CD4-positive, alpha-beta memory T cell (primary cell): ENCODE results near the gene KRT38. TPM values are rescaled to one million over a fixed set of nuclear protein-coding genes. Genes with fewer than 3 reads are reported as not detected.

Experiments
- CTCF ChIA-PET: fragments of 350-600 bp; sonication (Branson Sonifier 250); formaldehyde crosslinking; loops from one replicate; lab custom pipeline; 2021; ENCODE audit warnings: inconsistent platforms; ENCODE audit not compliant: partially characterized antibody; lab: Charles Lee
- POLR2A ChIA-PET: fragments of 350-600 bp; sonication (Branson Sonifier 250); formaldehyde crosslinking; loops from one replicate; lab custom pipeline; 2021; ENCODE audit not compliant: partially characterized antibody; lab: Charles Lee
- DNase-seq, 5 donors: peaks; one replicate each; pipeline versions ENCODE4 v3.0.0 to v3.0.0-alpha.2; 2020 to 2022; ENCODE audit warnings: mixed read lengths in 1 of 5
- H3K27ac ChIP-seq: one replicate; pipeline ENCODE4 v1.7.0; 2013; ENCODE audit warnings: low read depth, low read length
- H3K27me3 ChIP-seq: 2 replicates; pipeline ENCODE4 v1.7.0; 2013; ENCODE audit warnings: mild to moderate bottlenecking, low read length, moderate library complexity; ENCODE audit not compliant: insufficient read depth
- H3K36me3 ChIP-seq: 2 replicates; pipeline ENCODE4 v1.7.0; 2013; ENCODE audit warnings: mild to moderate bottlenecking, low read length, moderate library complexity; ENCODE audit not compliant: insufficient read depth
- H3K4me1 ChIP-seq: 2 replicates; pipeline ENCODE4 v1.7.0; 2013; ENCODE audit warnings: mild to moderate bottlenecking, low read length, moderate library complexity; ENCODE audit not compliant: insufficient read depth
- H3K4me3 ChIP-seq, 2 donors: one replicate each; pipeline ENCODE4 v1.7.0; 2013; ENCODE audit warnings: low read length in 2 of 2, mild to moderate bottlenecking in 1 of 2
- H3K9me3 ChIP-seq, 2 donors: one replicate each; pipeline ENCODE4 v1.7.0; 2013; ENCODE audit warnings: low read length in 2 of 2, control low read depth in 1 of 2; ENCODE audit not compliant: control insufficient read depth in 1 of 2
- H3K27ac Mint-ChIP-seq, 7 donors: one replicate each; pipeline ENCODE4 v1.8.0; 2020 to 2021; ENCODE audit warnings: mixed read lengths in 7 of 7, mild to moderate bottlenecking in 6 of 7, inconsistent platforms in 3 of 7, moderate library complexity in 3 of 7
- H3K27me3 Mint-ChIP-seq, 2 donors: one replicate each; pipeline ENCODE4 v1.8.0; 2020 to 2021; ENCODE audit warnings: mixed read lengths in 2 of 2
- H3K36me3 Mint-ChIP-seq, 2 donors: one replicate each; pipeline ENCODE4 v1.8.0; 2020 to 2021; ENCODE audit warnings: mixed read lengths in 2 of 2, inconsistent platforms in 1 of 2, mild to moderate bottlenecking in 1 of 2
- H3K4me1 Mint-ChIP-seq, 4 donors: one replicate each; pipeline ENCODE4 v1.8.0; 2020 to 2021; ENCODE audit warnings: mixed read lengths in 4 of 4, mild to moderate bottlenecking in 1 of 4
- H3K4me3 Mint-ChIP-seq, 8 donors: one replicate each; pipeline ENCODE4 v1.8.0; 2020 to 2021; ENCODE audit warnings: mixed read lengths in 8 of 8, mild to moderate bottlenecking in 7 of 8, moderate library complexity in 6 of 8, inconsistent platforms in 3 of 8
- H3K9me3 Mint-ChIP-seq, 8 donors: one replicate each; pipeline ENCODE4 v1.8.0; 2020 to 2021; ENCODE audit warnings: mixed read lengths in 8 of 8, mild to moderate bottlenecking in 5 of 8, inconsistent platforms in 3 of 8, moderate library complexity in 1 of 8
- intact Hi-C: fragments of 100-400 bp; cut with micrococcal nuclease; formaldehyde crosslinking; loops from one replicate; pipeline ENCODE4 v1.15.1; 2023
- polyA plus RNA-seq, 2 donors: library from polyadenylated mRNA; unstranded; fragments of 300-500 nt; fragmentation: Illumina TruSeq; gene quantifications; one replicate each; pipeline ENCODE4 v1.2.3, GENCODE V29; 2021
- total RNA-seq, 2 experiments: library from RNA; stranded (reverse); gene quantifications; one replicate each; pipeline ENCODE4 v1.2.3, GENCODE V29; 2021

KRT38 gene
- total and polyA plus RNA-seq, 4 experiments from 2014 or later, result not detected

GRCh38 chr17:41413353-41413957 is 27.3 kb downstream of the KRT38 start:
- H3K27me3 ChIP-seq, result no peaks in the 10 kb centered on the region
- ChIA-PET POLR2A (no interaction called here), CTCF (interaction anchor here (1.1 kb wide), 1 partner anchor 91 kb away, joined by 3 read pairs; no protein-coding TSS in a partner anchor)
- Mint-ChIP-seq H3K4me1 (peaks cover 17 to 28% (median 21%) of the 10 kb centered on the region in 4 donors), H3K27me3 (peaks cover 0 to 3% of the 10 kb centered on the region in 2 donors), H3K9me3 (peaks cover 0 to 1% (median 0%) of the 10 kb centered on the region in 8 donors), H3K36me3 (no peaks in the 10 kb centered on the region), H3K27ac (no peak overlapping the region), H3K4me3 (no peak overlapping the region)
- H3K4me1 ChIP-seq, result peaks cover 19% of the 10 kb centered on the region
- no peaks in the 10 kb centered on the region for H3K36me3 ChIP-seq
- intact Hi-C loops, result no loop called here
- no peak overlapping the region for H3K4me3 ChIP-seq
- no peak for DNase-seq
- H3K9me3 ChIP-seq, result no peaks in the 10 kb centered on the region
- H3K27ac ChIP-seq, result no peak overlapping the region

DNA sequence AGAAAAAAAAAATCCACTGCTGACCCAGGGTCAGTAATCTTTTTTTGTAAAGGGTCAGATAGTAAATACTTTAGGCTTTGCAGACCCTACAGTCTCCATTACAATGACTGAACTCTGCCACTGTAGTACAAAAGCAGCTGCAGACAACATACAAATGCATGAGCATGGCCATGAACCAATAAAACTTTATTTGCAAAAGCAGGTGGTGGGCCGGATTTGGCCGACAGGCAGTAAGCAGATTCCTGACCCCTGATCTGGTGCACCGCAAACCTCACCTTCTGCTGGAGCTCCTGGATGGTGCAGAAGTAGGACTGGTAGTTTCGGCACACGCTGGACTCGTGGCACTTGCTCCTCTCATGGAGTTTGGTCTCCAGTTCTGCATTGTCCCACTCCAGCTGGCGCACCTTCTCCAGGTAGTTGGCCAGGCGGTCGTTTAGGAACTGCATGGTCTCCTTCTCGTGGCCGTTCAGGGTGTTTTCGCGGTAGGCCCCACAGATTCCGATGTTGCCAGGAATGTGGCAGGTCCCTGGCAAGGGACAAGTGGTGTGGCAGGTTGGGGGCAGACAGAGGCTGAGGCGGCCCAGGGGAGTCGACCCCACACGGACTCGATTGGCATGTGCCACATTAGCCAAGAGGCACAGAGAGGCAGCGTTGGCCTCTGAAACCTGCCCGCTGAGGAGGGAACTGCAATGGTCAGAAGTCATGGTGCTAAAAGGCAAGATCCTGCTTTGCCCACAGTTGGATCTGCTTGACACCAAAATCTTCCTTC is 29.5 kb downstream of the KRT38 start:
- peaks cover 16% of the 10 kb centered on the region for H3K4me1 ChIP-seq
- no peaks in the 10 kb centered on the region for H3K9me3 ChIP-seq
- ChIA-PET POLR2A (no interaction called here), CTCF (interaction anchor here (0.7 kb wide), 1 partner anchor 50 kb away, joined by 4 read pairs; no protein-coding TSS in a partner anchor)
- Mint-ChIP-seq H3K4me1 (peaks cover 12 to 24% (median 17%) of the 10 kb centered on the region in 4 donors), H3K4me3 (no peak overlapping the region), H3K36me3 (no peaks in the 10 kb centered on the region), H3K27me3 (peaks cover 0 to 3% of the 10 kb centered on the region in 2 donors), H3K27ac (no peak overlapping the region), H3K9me3 (peaks cover 0 to 2% (median 0%) of the 10 kb centered on the region in 8 donors)
- intact Hi-C loops, result no loop called here
- no peaks in the 10 kb centered on the region for H3K27me3 ChIP-seq
- no peak for DNase-seq
- no peak overlapping the region for H3K4me3 ChIP-seq
- H3K27ac ChIP-seq, result no peak overlapping the region
- no peaks in the 10 kb centered on the region for H3K36me3 ChIP-seq

DNA sequence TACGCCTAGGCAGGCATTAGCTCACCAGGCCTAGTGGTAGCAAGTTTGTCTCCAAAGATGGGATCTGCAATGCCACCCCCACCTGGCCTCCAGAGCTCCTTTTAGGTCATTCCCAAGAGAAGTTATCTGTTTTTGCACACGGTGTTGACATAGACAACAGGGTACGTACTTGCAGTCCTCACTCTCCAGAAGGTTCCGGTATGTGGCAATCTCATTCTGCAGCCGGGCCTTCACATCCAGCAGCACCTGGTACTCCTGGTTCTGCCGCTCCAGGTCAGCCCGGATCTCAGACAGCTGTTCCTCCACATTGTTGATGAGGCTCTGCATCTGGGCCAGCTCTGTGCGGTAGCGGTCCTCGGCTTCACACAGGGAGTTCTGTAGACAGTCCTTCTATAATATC is 33.6 kb downstream of the KRT38 start:
- Mint-ChIP-seq H3K27ac (peak overlapping the region in 2 of 7 donors; percentile 22 to 30), H3K27me3 (peaks cover 0 to 1% of the 10 kb centered on the region in 2 donors), H3K9me3 (peaks cover 0 to 2% (median 0%) of the 10 kb centered on the region in 8 donors), H3K36me3 (no peaks in the 10 kb centered on the region), H3K4me3 (no peak overlapping the region), H3K4me1 (peaks cover 33 to 58% (median 43%) of the 10 kb centered on the region in 4 donors)
- Histone ChIP-seq H3K36me3 (no peaks in the 10 kb centered on the region), H3K27ac (no peak overlapping the region), H3K4me3 (no peak overlapping the region), H3K27me3 (no peaks in the 10 kb centered on the region), H3K9me3 (no peaks in the 10 kb centered on the region), H3K4me1 (peaks cover 40% of the 10 kb centered on the region)
- POLR2A ChIA-PET, result interaction anchor here (0.7 kb wide), 1 partner anchor 18 kb away, joined by 3 read pairs; no protein-coding TSS in a partner anchor
- intact Hi-C loops, result no loop called here
- no peak for DNase-seq
- CTCF ChIA-PET, result no interaction called here

DNA sequence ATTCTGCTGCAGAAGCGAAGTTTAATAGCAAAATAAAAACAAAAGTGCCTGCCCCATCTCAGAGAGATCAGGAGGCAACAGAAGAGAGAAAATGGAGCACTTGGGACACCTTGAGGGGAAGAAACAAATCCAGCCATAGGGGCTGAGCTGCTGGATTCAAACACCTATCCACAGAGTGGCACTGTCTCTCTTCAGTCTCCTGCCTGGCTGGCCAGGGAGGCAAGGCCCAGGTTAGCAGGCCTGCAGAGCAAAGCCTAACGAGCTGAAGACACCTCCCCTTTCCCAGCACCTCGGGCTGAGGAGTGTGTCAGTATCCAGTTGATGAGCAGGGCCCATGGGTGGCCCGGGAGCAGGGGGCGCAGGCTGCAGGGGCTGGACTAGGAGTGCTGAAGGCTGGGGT is 34.6 kb downstream of the KRT38 start:
- Histone ChIP-seq H3K36me3 (no peaks in the 10 kb centered on the region), H3K27me3 (no peaks in the 10 kb centered on the region), H3K4me3 (no peak overlapping the region), H3K4me1 (peaks cover 41% of the 10 kb centered on the region), H3K9me3 (no peaks in the 10 kb centered on the region), H3K27ac (no peak overlapping the region)
- intact Hi-C loops, result no loop called here
- Mint-ChIP-seq H3K27ac (peak overlapping the region in 3 of 7 donors; percentile 33 to 82 (median 43)), H3K4me3 (no peak overlapping the region), H3K27me3 (peaks cover 0 to 1% of the 10 kb centered on the region in 2 donors), H3K9me3 (peaks cover 0 to 2% (median 0%) of the 10 kb centered on the region in 8 donors), H3K4me1 (peaks cover 33 to 62% (median 44%) of the 10 kb centered on the region in 4 donors), H3K36me3 (no peaks in the 10 kb centered on the region)
- CTCF ChIA-PET, result interaction anchor here (0.9 to 1.8 kb wide), 2 partner anchors 11 to 83 kb away, joined by 5 read pairs; no protein-coding TSS in a partner anchor
- POLR2A ChIA-PET, result no interaction called here
- DNase-seq, result no peak

DNA sequence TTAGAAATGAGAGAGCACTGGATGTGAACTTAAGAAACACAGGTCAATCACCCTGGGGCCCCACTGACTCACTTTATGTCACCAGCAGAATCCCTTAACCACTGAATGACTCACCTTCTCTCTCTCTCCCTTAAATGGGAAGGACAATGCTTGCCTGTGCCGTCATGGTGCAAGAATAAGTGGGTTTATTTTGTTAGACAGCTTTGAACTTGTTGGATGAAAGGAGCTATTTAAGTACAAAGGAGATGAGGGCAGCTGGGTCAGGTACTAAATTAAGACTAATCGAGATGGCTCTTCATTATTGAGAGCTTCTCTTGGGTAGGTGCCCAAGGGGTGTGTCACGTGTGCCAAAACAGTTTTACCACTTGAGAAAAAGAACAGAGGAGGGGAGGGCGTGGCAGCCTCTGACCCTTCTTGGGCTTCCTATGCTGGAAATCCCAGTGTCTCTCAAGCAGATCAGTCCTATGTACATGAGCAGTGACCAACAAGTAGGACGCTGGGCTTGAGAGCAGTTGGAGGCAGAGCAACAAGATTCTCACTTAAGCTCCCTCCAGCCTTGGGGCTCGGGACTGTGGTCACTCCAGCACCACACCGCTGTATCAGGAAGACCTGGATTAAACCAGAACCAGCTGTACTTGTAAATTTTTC is 36.6 kb downstream of the KRT38 start:
- H3K4me1 ChIP-seq, result peaks cover 34% of the 10 kb centered on the region
- no peak overlapping the region for H3K4me3 ChIP-seq
- no peaks in the 10 kb centered on the region for H3K36me3 ChIP-seq
- ChIA-PET POLR2A (interaction anchor here (1.0 to 1.2 kb wide), 3 partner anchors 41 to 95 kb away, joined by 3 to 6 read pairs (median 5); partner anchors contain the start of gene KRTAP16-1), CTCF (interaction anchor here (0.6 to 1.8 kb wide), 3 partner anchors 13 to 145 kb away, joined by 3 to 5 read pairs (median 5); no protein-coding TSS in a partner anchor)
- peaks cover 0 to 3% (median 0%) of the 10 kb centered on the region in 8 donors for H3K9me3 Mint-ChIP-seq
- H3K4me1 Mint-ChIP-seq, result peaks cover 30 to 68% (median 43%) of the 10 kb centered on the region in 4 donors
- peak overlapping the region in 5 of 8 donors; percentile 5 to 70 (median 51) for H3K4me3 Mint-ChIP-seq
- DNase-seq, result peak in 4 of 5 donors; percentile 12 to 72 (median 35)
- no peaks in the 10 kb centered on the region for H3K9me3 ChIP-seq
- peak overlapping the region; percentile 53 to 91 (median 82) for H3K27ac Mint-ChIP-seq
- no peaks in the 10 kb centered on the region for H3K27me3 ChIP-seq
- intact Hi-C loops, result no loop called here
- no peaks in the 10 kb centered on the region for H3K36me3 Mint-ChIP-seq
- H3K27me3 Mint-ChIP-seq, result no peaks in the 10 kb centered on the region
- no peak overlapping the region for H3K27ac ChIP-seq

DNA sequence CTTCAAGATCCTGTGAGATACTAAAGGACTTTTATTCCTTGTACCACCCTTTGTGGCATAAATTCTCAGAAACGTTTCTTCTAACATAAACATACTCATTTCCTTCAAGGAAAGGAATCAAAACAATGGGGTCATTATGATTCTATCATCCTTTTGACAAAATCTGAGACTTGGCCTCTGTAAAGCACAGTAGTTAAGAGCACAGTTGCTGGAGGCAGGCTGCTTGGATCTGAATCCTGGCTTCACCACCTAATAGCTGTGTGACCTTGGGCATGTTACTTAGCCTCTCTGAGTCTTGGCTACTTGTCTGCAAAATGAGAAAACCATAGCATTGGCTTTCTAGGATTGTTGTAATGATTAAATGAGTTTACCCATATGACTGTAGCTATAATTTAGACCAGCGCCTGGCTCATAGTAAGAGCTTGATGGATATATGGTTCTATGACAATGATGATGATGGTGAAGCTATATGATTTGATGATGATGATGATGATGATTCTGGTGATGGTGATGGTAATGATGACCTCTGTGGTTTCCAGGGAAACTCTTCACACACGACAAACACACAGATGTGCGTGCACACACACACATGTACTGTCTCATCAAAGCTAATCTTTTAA is 37.3 kb downstream of the KRT38 start:
- Histone ChIP-seq H3K4me1 (peaks cover 28% of the 10 kb centered on the region), H3K4me3 (no peak overlapping the region), H3K27me3 (no peaks in the 10 kb centered on the region), H3K36me3 (no peaks in the 10 kb centered on the region), H3K27ac (peak overlapping the region; percentile 30), H3K9me3 (no peaks in the 10 kb centered on the region)
- DNase-seq, result peak in 2 of 5 donors; percentile 6 to 36
- Mint-ChIP-seq H3K27me3 (no peaks in the 10 kb centered on the region), H3K4me1 (peaks cover 25 to 63% (median 37%) of the 10 kb centered on the region in 4 donors), H3K36me3 (no peaks in the 10 kb centered on the region), H3K9me3 (peaks cover 0 to 2% (median 0%) of the 10 kb centered on the region in 8 donors), H3K27ac (peak overlapping the region in 6 of 7 donors; percentile 44 to 85 (median 63)), H3K4me3 (peak overlapping the region in 4 of 8 donors; percentile 40 to 70 (median 51))
- CTCF ChIA-PET, result interaction anchor here (0.6 to 1.1 kb wide), 2 partner anchors 28 to 146 kb away, joined by 3 to 5 read pairs; no protein-coding TSS in a partner anchor
- intact Hi-C loops, result no loop called here
- POLR2A ChIA-PET, result interaction anchor here (1.0 to 1.2 kb wide), 3 partner anchors 42 to 95 kb away, joined by 3 to 6 read pairs (median 5); partner anchors contain the start of gene KRTAP16-1
